Measurements from ENCODE around the gene ADCY4.
"Not testable (repeated sequence)": the region's sequence is repeated elsewhere in the genome, so short reads cannot be mapped to it uniquely, and the experiment has no call there.

ADCY4 gene

GRCh38 chr14:24338843-24339242 is 4.0 kb upstream of the ADCY4 start:
- no peak for DNase-seq

GRCh38 chr14:24337824-24338175 is 2.9 kb upstream of the ADCY4 start:
- DNase-seq: no peak

GRCh38 chr14:24337144-24337823 is 2.4 kb upstream of the ADCY4 start:
- no peak for DNase-seq

- no peak for DNase-seq
Observed at GRCh38 chr14:24335461-24336171, 745 bp upstream of the ADCY4 start.

- DNase-seq: peak; percentile 89
Observed at GRCh38 chr14:24332268-24332993, 2.4 kb downstream of the ADCY4 start.

- DNase-seq: no peak
Observed at GRCh38 chr14:24331731-24332267, 3.1 kb downstream of the ADCY4 start.

GRCh38 chr14:24330973-24331674 is 3.7 kb downstream of the ADCY4 start:
- no peak for DNase-seq

GRCh38 chr14:24329736-24330135 is 5.1 kb downstream of the ADCY4 start:
- DNase-seq: peak; percentile 62

- DNase-seq: no peak
Observed at GRCh38 chr14:24329073-24329663, 5.7 kb downstream of the ADCY4 start.

GRCh38 chr14:24327914-24328313 is 7.0 kb downstream of the ADCY4 start:
- DNase-seq: not testable (repeated sequence)

- no peak for DNase-seq
Observed at GRCh38 chr14:24327303-24327702, 7.6 kb downstream of the ADCY4 start.

- DNase-seq: no peak
Observed at GRCh38 chr14:24325963-24326362, 8.9 kb downstream of the ADCY4 start.

- no peak for DNase-seq
Observed at GRCh38 chr14:24325041-24325530, 9.8 kb downstream of the ADCY4 start.

- DNase-seq: no peak
Observed at GRCh38 chr14:24324024-24324423, 10.8 kb downstream of the ADCY4 start.

GRCh38 chr14:24323341-24323740 is 11.5 kb downstream of the ADCY4 start:
- no peak for DNase-seq

GRCh38 chr14:24322672-24323071 is 12.2 kb downstream of the ADCY4 start:
- DNase-seq: no peak

GRCh38 chr14:24321212-24321975 is 13.5 kb downstream of the ADCY4 start:
- no peak for DNase-seq

- DNase-seq: no peak
Observed at GRCh38 chr14:24317141-24317928, 17.5 kb downstream of the ADCY4 start.

GRCh38 chr14:24316597-24316950 is 18.3 kb downstream of the ADCY4 start:
- DNase-seq: no peak

- DNase-seq: no peak
Observed at GRCh38 chr14:24315807-24316596, 18.9 kb downstream of the ADCY4 start.

Measured in central memory CD4-positive, alpha-beta T cell (primary cell).